Prostate gland (tissue), 2 donors: ENCODE data around the gene HAT1.
A peak's percentile ranks its signal among the peaks of the same experiment; 100 is the strongest.

ENCODE experiments used
- POLR2A ChIP-seq: fragments of 450-650 bp; IDR thresholded peaks from one replicate; pipeline ENCODE4 v1.6.1; 2016; ENCODE audit warnings: antibody characterized with exemption, mild to moderate bottlenecking
- POLR2AphosphoS5 ChIP-seq: sonication (generic); formaldehyde crosslinking; IDR thresholded peaks from one replicate; pipeline ENCODE4 v1.6.1; 2017; ENCODE audit warnings: antibody characterized with exemption
- TF ChIP-seq, protein P1 (sequence below), 4 experiments: fragments of 200-600 bp in 2 of 4; fragments of 450-650 bp in 2 of 4; sonication (generic) in 2 of 4; IDR thresholded peaks; 1 replicate in 3 of 4; 2 replicates in 1 of 4; pipeline ENCODE4 v1.5.1; 2016 to 2019; ENCODE audit warnings: antibody characterized with exemption in 4 of 4, mild to moderate bottlenecking in 2 of 4, moderate library complexity in 2 of 4

DNA sequence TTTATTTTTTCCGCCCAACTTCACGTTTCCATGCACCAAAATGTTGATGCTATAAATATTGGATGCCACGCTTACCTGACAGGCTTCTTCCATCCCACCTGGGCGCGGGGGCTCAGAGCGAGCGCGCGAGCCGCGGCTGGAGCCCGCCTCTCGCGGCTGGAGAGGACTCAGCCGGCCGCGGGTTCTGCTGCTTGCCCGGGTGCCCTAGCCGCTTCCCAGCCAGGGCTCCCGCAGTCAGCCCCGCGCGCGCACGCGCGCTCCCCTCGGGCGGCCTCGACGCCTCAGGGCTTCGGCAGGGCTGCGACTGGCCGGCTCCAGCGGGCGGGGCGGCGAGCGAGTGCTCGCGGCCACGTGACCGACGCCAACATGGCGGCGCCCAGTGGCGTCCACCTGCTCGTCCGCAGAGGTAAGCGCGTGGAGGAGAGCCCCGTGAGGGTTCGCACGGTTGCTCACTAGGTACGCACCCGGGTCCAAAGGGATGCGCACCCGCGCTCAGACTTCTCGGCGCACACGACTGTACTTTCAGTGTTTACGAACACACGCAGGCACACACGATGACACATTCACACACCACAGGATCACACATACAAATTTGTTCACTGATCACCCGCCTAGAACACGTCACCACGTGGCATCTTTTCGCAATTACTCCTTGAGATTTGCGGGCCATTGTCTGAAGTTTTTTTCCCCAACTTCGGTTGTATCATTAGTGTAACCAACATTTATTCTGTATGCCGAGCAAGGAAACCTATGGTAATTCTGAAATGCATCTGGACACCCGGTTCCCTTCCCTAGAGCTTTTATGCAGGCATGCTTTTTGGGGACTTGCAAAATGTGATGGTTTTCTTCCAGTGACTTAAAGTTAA is 77.6 kb downstream of the HAT1 start, which contains the start of gene METAP1D:
- peak; percentile 35 for TF ChIP-seq POLR2A
- TF ChIP-seq, protein P1, sequence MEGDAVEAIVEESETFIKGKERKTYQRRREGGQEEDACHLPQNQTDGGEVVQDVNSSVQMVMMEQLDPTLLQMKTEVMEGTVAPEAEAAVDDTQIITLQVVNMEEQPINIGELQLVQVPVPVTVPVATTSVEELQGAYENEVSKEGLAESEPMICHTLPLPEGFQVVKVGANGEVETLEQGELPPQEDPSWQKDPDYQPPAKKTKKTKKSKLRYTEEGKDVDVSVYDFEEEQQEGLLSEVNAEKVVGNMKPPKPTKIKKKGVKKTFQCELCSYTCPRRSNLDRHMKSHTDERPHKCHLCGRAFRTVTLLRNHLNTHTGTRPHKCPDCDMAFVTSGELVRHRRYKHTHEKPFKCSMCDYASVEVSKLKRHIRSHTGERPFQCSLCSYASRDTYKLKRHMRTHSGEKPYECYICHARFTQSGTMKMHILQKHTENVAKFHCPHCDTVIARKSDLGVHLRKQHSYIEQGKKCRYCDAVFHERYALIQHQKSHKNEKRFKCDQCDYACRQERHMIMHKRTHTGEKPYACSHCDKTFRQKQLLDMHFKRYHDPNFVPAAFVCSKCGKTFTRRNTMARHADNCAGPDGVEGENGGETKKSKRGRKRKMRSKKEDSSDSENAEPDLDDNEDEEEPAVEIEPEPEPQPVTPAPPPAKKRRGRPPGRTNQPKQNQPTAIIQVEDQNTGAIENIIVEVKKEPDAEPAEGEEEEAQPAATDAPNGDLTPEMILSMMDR (IDR thresholded peaks at IDR 0.05): peak in 1 of 4 experiments; percentile 25
- TF ChIP-seq POLR2AphosphoS5: peak; percentile 74
